ENCODE results near the gene ETS2.

The ETS2 gene

GRCh38 chr21:38820471-38821239 is 14.9 kb downstream of the ETS2 start:
- H3K4me3 ChIP-seq (ENCODE audit: low read depth, low read length) = no peak overlapping the region
- no peak for TF ChIP-seq CTCF (conservative IDR thresholded peaks at IDR 0.05; ENCODE audit: low read depth, low read length)
- no peak for DNase-seq (ENCODE audit: low read depth)

GRCh38 chr21:38821248-38821647 is 15.5 kb downstream of the ETS2 start:
- no peak overlapping the region for H3K4me3 ChIP-seq (ENCODE audit: low read depth, low read length)
- TF ChIP-seq CTCF (conservative IDR thresholded peaks at IDR 0.05; ENCODE audit: low read depth, low read length) = no peak
- DNase-seq (ENCODE audit: low read depth) = no peak

- no peak for TF ChIP-seq CTCF (conservative IDR thresholded peaks at IDR 0.05; ENCODE audit: low read depth, low read length)
- H3K4me3 ChIP-seq (ENCODE audit: low read depth, low read length) = no peak overlapping the region
- no peak for DNase-seq (ENCODE audit: low read depth)
Measured at GRCh38 chr21:38821959-38822682, 16.4 kb downstream of the ETS2 start.

GRCh38 chr21:38822778-38823238 is 17.1 kb downstream of the ETS2 start:
- H3K4me3 ChIP-seq (ENCODE audit: low read depth, low read length) = no peak overlapping the region
- no peak for TF ChIP-seq CTCF (conservative IDR thresholded peaks at IDR 0.05; ENCODE audit: low read depth, low read length)
- no peak for DNase-seq (ENCODE audit: low read depth)

- no peak overlapping the region for H3K4me3 ChIP-seq (ENCODE audit: low read depth, low read length)
- no peak for DNase-seq (ENCODE audit: low read depth)
- no peak for TF ChIP-seq CTCF (conservative IDR thresholded peaks at IDR 0.05; ENCODE audit: low read depth, low read length)
Measured at GRCh38 chr21:38823737-38824123, 18.0 kb downstream of the ETS2 start.

GRCh38 chr21:38824124-38824822 is 18.5 kb downstream of the ETS2 start:
- H3K4me3 ChIP-seq (ENCODE audit: low read depth, low read length) = no peak overlapping the region
- no peak for TF ChIP-seq CTCF (conservative IDR thresholded peaks at IDR 0.05; ENCODE audit: low read depth, low read length)
- DNase-seq (ENCODE audit: low read depth) = peak; percentile 80
